ENCODE data around the gene CACNA1F.

GRCh38 chrX:49204017-49204416 is 29.1 kb downstream of the CACNA1F start:
- TF ChIP-seq, protein P1, sequence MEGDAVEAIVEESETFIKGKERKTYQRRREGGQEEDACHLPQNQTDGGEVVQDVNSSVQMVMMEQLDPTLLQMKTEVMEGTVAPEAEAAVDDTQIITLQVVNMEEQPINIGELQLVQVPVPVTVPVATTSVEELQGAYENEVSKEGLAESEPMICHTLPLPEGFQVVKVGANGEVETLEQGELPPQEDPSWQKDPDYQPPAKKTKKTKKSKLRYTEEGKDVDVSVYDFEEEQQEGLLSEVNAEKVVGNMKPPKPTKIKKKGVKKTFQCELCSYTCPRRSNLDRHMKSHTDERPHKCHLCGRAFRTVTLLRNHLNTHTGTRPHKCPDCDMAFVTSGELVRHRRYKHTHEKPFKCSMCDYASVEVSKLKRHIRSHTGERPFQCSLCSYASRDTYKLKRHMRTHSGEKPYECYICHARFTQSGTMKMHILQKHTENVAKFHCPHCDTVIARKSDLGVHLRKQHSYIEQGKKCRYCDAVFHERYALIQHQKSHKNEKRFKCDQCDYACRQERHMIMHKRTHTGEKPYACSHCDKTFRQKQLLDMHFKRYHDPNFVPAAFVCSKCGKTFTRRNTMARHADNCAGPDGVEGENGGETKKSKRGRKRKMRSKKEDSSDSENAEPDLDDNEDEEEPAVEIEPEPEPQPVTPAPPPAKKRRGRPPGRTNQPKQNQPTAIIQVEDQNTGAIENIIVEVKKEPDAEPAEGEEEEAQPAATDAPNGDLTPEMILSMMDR (IDR thresholded peaks at IDR 0.05), result no peak
- no peak for TF ChIP-seq POLR2A (IDR thresholded peaks at IDR 0.05)
